IPS-18c (cell line): ENCODE results near the gene BSPRY.

Experiments
- H3K4me3 ChIP-seq: 2 replicates; pipeline ENCODE4 v1.7.0; 2013; ENCODE audit warnings: low read depth, mild to moderate bottlenecking, low read length, moderate library complexity; ENCODE audit not compliant: insufficient read depth
- H3K9me3 ChIP-seq: one replicate; pipeline ENCODE4 v1.6.1; 2013; ENCODE audit warnings: mild to moderate bottlenecking, low read length, moderate library complexity; ENCODE audit not compliant: control insufficient read depth, insufficient read depth

BSPRY gene

DNA sequence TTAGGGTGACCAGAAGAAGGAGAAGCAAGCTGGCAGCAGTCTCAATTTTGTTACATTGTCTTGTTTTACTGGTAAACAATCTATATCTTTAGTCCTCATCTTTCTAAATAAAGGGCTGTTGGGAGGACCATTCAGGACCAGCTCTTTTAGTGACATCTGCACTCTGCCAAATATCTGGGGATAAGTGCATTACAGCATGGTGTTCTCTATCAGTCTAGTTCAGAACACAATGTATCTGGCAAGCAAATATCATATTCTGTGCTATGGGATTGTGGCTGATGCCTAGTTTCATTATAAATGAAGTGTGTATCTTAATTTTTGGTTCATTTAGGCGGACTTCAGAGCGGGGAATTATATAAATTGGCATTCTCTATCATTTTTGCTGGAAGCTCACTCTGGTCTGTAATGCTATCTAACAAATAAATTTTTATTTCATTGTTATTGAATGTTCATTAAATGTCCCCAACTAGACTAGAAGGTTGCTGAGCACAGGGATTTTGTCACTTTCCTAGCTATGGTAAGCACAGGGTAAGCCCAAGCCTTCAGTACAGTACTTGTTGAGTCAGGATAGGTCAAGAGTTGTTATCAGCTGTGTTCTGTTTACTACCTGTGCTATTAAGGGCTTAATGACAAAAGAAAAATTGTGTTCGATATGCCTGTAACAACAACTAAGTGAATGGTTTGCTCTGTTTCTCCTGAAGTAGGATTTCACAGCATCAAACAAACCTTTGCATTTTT lies 21.1 kb upstream of the BSPRY start:
- Histone ChIP-seq H3K4me3 (no peak overlapping the region), H3K9me3 (no peaks in the 10 kb centered on the region)

DNA sequence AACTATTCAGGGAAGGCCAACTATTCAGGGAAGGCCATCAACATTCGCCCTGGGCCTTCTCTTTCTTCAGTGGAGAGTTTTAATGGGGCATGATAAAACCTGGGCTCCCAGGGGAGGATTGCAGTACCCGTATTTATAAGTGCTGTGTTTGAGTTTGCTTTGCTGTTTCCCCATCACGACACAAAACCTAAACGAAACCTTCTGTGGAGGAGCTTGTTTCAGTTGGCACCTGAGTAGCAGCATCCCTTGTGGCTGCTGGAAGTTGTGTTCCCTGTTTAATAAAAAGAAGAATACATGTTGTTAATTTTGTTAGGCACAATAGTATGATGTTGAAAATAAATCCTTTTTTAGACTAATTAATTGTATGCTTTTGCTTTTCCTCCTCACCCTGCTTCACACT lies 17.6 kb upstream of the BSPRY start:
- Histone ChIP-seq H3K4me3 (no peak overlapping the region), H3K9me3 (no peaks in the 10 kb centered on the region)

DNA sequence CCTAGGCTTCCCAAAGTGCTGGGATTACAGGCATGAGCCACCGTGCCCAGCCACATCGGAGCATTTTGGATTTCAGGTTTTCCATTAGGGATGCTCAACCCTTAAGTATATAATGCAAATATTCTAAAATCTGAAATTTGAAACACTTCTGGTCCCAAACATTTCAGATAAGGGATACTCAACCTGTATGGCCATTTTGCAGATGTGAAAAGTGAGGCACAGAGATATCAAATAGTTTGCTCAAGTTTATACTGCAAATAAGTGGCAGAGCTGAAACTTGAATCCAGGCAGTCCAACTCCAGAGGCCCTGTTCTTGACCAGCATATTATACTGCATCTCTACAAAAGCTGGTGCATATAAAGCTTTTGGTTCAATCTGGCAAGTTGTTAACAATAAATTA lies 11.6 kb upstream of the BSPRY start:
- Histone ChIP-seq H3K4me3 (no peak overlapping the region), H3K9me3 (no peaks in the 10 kb centered on the region)

DNA sequence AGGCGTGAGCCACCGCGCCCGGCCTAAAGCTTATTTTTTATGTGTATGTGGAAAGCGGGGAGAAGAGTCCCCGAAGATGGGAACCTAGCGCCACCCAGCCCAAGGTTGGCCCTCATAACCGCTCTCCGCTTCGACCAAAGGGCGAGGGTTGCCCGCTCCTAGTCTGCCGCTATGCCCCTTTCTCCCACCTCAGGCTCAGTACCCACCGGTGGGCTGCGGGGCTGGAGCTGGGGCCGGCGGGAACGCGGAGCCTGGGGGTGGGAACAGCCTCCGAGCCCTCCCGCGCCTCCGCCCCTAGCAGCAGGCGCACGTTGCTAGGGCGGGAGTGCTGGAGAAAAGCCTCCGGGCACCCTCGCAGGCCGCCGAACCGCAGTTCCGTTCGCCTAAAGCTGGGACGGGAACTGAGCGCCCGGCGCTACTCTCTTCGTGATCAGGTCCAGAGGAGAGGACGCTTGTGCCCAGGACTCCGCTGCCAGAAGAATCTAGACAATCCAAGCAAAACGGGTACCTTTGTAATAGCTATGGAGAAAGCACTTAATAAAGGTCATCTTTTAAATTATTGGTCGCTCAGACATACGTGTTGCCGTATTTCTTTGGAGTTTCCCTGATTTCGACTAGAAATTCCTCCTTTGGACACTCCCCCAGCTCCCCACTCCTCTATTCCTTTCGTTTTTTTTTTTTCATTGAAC lies 9.2 kb upstream of the BSPRY start, which contains the start of gene WDR31:
WDR31 (minus strand) TSS at position 265 of the 689 bp plus-strand sequence. CDS start 8,253 bp downstream, outside the sequence.
- Histone ChIP-seq H3K9me3 (no peaks in the 10 kb centered on the region), H3K4me3 (peak within 1 kb of the TSS; percentile 83)

DNA sequence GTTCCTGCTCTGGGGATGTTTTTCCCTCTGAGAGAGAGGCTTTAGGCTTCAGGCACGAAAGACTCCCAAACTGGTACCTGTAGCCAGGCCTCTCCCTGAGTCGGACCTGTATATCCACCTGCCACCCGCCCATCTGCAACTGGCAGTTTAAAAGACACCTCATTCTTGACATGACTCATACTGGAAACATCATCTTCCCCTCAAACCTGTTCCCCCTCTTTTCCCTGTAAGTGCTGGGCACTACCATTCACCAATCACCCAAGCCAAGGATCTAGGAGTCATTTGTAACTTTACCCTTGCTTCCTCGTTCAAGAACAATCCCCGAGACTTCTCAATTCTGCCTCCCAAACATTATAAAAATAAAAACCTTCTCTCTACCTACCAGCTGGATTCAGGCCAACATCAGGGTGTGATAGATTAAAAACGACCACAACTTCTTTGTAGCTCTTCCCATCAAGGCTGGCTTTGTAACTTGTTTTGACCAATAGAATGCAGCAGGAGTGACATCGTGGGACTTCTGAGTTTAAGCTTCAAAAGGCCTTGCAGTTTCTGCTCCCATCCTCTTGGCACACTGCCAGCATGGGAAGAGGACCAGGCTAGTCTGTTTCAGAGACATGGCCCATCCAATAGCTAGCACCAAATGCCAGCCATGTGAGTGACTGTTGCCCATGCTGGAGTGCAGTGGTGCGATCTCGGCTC lies 7.5 kb upstream of the BSPRY start:
- Histone ChIP-seq H3K9me3 (no peaks in the 10 kb centered on the region), H3K4me3 (no peak overlapping the region)

DNA sequence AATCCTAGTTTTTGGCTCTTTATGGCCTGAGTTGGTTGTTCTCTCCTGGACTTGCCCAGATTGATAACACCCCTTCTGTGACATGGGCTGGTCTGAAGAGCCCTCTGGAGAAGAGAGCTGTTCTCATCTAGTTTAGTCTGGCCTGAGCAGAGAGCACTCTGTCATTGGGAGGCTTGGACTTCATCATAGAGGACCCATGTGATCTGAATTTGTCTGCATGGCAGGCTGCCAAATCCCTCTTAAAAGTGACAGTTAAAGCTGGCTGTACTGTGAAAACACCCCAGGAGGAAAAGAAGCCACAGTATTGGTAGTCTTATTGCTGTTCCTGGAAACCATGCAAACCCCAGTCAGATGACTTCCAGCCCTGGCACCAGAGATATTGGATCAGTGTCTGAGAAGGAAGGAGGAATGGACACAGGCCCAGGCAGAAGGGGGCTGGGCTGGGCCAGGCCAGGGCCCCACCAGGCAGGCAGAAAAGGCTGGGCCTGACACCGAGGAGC lies 5.6 kb upstream of the BSPRY start:
- no peaks in the 10 kb centered on the region for H3K9me3 ChIP-seq
- H3K4me3 ChIP-seq, result no peak overlapping the region

DNA sequence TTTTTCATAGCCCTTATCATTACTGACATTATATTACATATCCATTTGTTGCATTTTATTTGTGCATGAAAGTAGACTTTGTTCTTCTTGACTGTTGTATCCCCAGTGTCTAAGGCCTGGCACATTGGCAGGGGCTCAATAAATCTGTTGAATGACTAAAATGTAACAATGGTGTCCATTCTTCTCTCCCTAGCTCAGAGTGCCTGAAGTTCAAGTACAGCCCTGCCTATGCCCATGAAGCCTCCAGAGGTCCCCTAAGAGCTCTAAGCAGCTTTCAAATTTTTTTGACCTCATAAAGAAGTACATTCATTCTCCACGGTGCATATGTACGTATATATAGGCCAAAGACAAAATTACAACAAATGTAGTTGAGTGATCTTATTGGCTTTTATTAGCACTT lies 4.2 kb upstream of the BSPRY start:
- H3K4me3 ChIP-seq, result no peak overlapping the region
- H3K9me3 ChIP-seq, result no peaks in the 10 kb centered on the region

DNA sequence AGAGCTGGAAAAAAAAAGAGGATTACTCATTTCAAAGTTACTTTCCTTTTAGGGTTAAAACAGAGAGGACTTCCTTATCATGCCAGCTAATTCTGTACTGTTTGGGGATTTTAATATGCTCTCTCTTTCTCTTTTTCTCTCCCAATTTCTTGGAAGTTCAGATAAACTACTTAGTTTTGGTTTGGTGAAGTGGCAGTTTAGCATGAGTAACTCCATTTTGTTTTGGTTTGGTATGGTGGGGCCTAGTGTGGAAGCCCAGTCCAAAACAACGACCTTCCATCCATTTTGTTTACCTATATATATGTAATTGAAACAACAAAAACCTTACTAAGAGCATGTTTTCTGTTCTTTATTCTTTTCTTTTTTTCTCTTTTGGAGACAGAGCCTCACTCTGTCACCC lies 3.7 kb upstream of the BSPRY start:
- no peaks in the 10 kb centered on the region for H3K9me3 ChIP-seq
- no peak overlapping the region for H3K4me3 ChIP-seq

DNA sequence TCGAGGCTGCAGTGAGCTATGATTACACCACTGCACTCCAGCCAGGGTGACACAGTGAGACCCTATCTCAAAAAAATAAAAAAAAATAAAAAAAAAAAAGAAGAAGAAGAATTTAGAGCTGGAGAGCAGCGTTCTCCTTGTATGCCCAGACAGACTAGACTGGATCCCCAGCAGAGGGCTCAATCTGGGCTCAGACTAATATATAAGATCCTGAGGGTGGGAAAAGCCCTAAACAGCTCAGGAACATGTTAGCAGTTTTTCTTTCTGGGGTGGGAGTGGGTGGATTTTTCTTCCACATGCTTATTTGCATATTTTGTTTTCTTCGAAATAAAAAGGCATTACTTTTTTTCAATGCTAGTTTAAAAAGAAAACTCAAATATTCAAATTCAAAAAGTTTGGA lies 904 bp upstream of the BSPRY start:
- Histone ChIP-seq H3K9me3 (no peaks in the 10 kb centered on the region), H3K4me3 (no peak overlapping the region)

DNA sequence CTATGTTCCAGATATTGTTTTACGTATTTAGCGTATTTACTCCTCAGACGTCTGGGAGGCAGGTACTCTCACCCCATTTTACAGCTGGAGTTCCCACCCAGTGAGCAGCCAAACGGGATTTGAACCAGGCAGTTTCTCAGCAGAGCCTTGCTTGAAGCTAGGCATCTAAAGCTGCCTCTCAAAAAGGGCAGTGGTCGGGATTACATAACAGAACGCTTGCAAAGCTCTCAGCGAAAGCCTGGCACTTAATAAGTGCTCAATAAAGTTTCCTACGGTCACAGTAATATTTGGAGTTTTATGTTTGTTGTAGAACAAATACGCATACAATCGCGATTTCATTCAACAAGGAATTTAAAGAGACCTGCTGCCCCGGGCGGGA lies 286 bp upstream of the BSPRY start:
- H3K4me3 ChIP-seq, result peak overlapping the region; percentile 53

DNA sequence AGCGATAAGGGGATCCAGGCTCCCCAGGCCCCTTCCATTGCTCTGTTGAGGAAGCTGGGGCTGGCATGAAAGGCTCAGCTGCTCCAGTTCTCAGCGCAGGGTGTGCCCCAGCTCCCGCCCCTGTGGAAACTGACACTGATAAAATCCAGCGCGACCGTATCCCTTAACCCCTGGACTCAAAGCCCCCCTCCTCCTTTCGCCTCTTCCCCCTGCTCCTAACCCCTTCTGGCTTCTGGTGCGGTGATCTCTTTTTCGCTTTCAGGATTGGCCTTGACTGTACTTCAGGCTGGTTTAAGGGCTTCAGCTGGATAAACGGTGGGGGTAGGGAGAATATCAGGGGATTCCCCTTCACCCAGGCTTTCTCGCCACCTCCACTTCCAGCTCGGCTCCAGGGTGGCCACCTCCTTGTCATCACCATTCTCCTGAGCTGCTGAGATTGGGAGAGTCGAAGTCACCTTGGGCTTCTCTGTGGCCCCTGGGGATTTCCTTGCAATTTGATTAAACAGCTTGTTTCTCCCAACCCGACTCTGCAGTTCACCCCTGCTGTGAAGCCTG lies 843 bp downstream of the BSPRY start:
- Histone ChIP-seq H3K4me3 (peak overlapping the region; percentile 53), H3K9me3 (no peaks in the 10 kb centered on the region)

More for the DNA sequence above, 286 bp upstream of the BSPRY start:
- no peaks in the 10 kb centered on the region for H3K9me3 ChIP-seq

DNA sequence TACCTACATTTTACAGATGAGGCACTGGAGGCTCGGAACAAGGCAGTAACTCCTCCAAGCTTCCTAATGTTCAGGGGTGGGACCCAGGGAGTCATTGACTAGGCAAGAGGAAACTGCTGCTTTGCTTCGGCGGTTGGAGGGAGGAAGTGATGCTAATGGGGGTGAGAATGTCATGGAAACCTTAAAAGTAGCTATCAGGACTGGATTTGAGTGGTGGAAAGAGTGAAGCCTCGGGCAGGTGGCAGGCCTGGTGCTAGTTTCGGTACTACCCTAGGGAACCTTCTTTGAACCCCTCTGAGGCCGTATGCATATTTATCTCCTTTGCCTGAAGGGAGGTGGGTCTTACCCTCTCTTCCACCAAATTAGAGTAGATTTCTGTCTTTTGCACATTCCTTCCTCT lies 1.6 kb downstream of the BSPRY start:
- Histone ChIP-seq H3K4me3 (no peak overlapping the region), H3K9me3 (no peaks in the 10 kb centered on the region)

DNA sequence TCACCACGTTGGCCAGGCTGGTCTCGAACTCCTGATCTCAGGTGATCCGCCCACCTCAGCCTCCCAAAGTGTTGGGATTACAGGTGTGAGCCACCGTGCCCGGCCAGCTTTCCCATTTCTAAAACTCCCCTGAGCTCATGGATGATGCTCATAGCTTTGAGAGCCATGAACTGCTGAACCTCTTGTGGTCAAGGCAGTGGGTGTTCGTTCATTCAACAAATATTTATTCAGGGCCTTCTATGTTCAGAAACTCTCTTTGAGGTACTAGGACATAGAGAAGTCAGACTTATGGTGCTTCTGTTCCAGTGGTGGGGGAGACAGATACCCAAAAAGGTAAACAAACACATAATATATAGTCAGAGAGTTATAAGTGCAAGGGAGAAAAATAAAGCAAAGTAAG lies 2.7 kb downstream of the BSPRY start:
- no peaks in the 10 kb centered on the region for H3K9me3 ChIP-seq
- H3K4me3 ChIP-seq, result no peak overlapping the region

DNA sequence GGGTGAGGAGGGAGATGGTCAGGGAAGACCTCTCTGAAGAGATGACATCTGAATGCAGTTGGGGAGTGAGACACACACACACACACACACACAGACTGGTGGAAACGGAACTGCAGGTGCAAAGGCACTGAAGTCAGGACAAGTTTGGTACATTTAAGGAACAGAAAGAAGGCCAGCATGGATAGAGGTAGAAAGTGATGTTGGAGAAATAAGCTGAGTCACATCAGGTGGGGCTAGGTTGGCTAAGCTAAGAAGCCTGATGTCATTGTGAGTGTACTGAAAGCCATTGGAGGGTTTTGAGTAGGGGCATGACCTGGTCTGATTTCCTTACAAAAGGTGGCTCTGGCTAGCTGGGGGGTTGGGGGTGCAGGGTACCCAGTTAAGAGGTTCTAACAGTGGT lies 3.1 kb downstream of the BSPRY start:
- no peaks in the 10 kb centered on the region for H3K9me3 ChIP-seq
- H3K4me3 ChIP-seq, result no peak overlapping the region

DNA sequence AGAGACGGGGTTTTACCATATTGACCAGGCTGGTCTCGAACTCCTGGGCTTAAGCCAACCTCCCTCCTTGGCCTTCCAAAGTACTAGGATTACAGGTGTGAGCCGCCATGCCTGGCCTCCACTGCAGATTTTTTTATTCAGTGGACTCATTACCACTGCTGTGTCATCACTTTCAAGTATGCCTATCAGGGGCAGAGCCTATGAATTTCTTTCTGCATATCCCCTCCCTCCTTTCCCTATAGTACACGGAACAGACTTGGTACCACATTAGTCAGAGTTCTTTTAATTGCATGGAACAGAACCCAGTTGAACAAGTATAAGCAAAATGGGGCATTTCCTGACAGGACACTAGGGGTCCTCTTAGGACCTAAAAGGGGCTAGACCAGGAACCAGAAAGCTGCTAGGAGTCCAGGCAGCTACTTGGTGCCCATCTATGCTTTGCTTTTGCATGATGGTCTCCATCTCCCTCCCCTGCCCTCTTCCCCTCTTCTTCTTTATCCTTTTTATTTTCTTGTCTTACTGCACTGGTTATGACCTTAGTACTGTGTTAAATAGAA lies 5.8 kb downstream of the BSPRY start:
- no peak overlapping the region for H3K4me3 ChIP-seq
- H3K9me3 ChIP-seq, result no peaks in the 10 kb centered on the region

DNA sequence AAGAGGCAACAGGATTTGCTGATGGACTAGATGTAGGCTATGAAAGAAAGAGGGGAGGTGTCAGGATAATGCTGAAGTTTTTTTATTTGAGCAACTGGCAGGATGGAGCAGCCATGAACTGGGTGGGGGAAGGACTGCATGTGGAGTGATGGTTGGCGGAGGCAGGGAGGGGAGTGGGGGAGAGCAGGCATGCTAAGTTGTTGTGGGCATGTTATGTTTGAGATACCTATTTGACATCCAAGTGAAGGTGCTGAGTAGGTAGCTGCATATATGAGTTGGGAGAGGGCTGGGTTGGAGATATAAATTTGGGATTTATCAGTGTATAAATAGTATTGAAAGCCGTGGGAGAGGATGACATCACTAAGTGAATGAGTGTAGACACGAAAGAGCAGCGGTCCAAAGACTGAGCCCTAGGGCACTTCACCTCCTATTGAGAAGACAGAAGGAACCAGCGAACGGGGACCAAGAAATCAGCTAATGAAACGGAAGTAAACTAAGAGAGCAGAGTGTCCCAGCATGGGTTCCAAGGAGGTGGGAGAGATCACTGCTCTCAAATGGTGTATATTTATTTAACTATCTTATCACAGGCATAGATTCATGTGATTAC lies 7.4 kb downstream of the BSPRY start:
- Histone ChIP-seq H3K9me3 (no peaks in the 10 kb centered on the region), H3K4me3 (no peak overlapping the region)

DNA sequence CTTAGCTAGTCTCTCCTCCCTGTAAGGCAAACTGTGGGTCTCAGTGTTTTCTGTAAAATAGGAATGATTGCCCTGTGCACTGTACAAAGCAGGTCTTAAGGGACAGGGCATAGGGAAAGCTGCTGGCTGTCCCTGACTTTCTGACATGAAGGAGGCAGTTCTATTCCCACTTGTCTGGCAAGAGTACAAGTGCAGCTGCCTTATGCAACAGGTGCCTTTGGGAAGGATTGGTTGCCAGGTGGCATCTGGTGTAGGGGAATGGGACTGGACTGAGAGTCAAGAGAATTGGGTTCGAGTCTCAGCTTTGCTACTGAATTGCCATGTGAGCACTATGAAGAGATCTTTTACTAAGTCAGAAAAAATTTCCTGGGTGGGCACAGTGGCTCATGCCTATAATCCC lies 10.0 kb downstream of the BSPRY start:
- no peak overlapping the region for H3K4me3 ChIP-seq
- no peaks in the 10 kb centered on the region for H3K9me3 ChIP-seq
